Activated CD4-positive, alpha-beta T cell treated with anti-CD3 and anti-CD28 coated beads, Interleukin-2, Interleukin-6, amounts not matched to agents 100 ng/mL and 50 ng/mL, durations not matched to agents 16 hours and 8 hours (primary cell): ENCODE measurements around the gene ERC2.

Source experiments
- DNase-seq: peaks from one replicate; pipeline ENCODE4 v3.0.0-alpha.2; 2020

The ERC2 gene

GRCh38 chr3:55966566-55966965 is 501.7 kb downstream of the ERC2 start:
- DNase-seq: no peak

- DNase-seq: peak; percentile 33
These were observed 502.5 kb downstream of the ERC2 start for GRCh38 chr3:55965776-55966175.

- DNase-seq: no peak
These were observed 503.7 kb downstream of the ERC2 start for GRCh38 chr3:55964491-55964985.

- no peak for DNase-seq
These were observed 504.7 kb downstream of the ERC2 start for GRCh38 chr3:55963601-55964000.

- no peak for DNase-seq
These were observed 508.7 kb downstream of the ERC2 start for GRCh38 chr3:55959471-55960080.

- DNase-seq: no peak
These were observed 509.7 kb downstream of the ERC2 start for GRCh38 chr3:55958605-55959004.

GRCh38 chr3:55955891-55956477 is 512.3 kb downstream of the ERC2 start:
- no peak for DNase-seq

- DNase-seq: no peak
These were observed 516.9 kb downstream of the ERC2 start for GRCh38 chr3:55951388-55951787.

- DNase-seq: no peak
These were observed 520.9 kb downstream of the ERC2 start for GRCh38 chr3:55947406-55947805.

GRCh38 chr3:55946574-55947160 is 521.6 kb downstream of the ERC2 start:
- DNase-seq: no peak

GRCh38 chr3:55942868-55943267 is 525.4 kb downstream of the ERC2 start:
- no peak for DNase-seq

GRCh38 chr3:55939287-55939686 is 529.0 kb downstream of the ERC2 start:
- no peak for DNase-seq

- no peak for DNase-seq
These were observed 531.0 kb downstream of the ERC2 start for GRCh38 chr3:55937301-55937700.

- DNase-seq: no peak
These were observed 531.7 kb downstream of the ERC2 start for GRCh38 chr3:55936549-55937052.

GRCh38 chr3:55935241-55935640 is 533.0 kb downstream of the ERC2 start:
- DNase-seq: no peak

GRCh38 chr3:55934771-55935170 is 533.5 kb downstream of the ERC2 start:
- DNase-seq: no peak

- DNase-seq: no peak
These were observed 539.0 kb downstream of the ERC2 start for GRCh38 chr3:55929154-55929869.

- DNase-seq: no peak
These were observed 544.6 kb downstream of the ERC2 start for GRCh38 chr3:55923626-55924025.

- no peak for DNase-seq
These were observed 545.1 kb downstream of the ERC2 start for GRCh38 chr3:55923207-55923606.

GRCh38 chr3:55912880-55913279 is 555.4 kb downstream of the ERC2 start:
- DNase-seq: no peak

- no peak for DNase-seq
These were observed 557.0 kb downstream of the ERC2 start for GRCh38 chr3:55911266-55911665.

- no peak for DNase-seq
These were observed 557.7 kb downstream of the ERC2 start for GRCh38 chr3:55910543-55910942.

- no peak for DNase-seq
These were observed 558.9 kb downstream of the ERC2 start for GRCh38 chr3:55909373-55909772.

GRCh38 chr3:55907616-55908015 is 560.7 kb downstream of the ERC2 start:
- DNase-seq: no peak
